ENCODE results near the gene TMED6.

TMED6 gene

DNA sequence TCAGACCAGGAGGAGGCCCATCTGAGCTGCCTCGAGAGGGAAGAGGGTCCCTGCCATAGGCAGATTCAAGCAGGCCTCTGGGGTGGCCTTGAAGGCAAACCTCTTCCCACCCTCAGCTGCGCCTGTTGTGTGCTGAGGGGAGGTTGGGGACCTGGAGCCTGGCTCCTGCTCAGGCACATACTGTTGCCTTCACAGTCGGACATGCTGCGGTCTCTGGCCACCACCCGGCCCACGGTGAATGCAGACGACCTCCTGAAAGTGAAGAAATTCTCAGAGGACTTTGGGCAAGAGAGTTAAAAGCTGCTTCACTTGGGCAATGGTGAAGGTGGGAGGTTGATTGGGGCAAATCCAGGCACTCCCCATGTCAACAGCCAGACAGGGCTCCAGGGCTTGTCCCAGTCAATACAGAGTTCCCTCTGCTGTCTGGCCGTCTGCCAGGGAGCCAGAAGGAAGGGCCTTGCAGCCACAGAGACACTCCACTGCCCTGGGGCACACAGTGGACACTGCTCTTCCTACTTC, 27.5 kb downstream of the TMED6 start:
- DNase-seq: peak in 24 of 51 donors; percentile 4 to 59 (median 26)

DNA sequence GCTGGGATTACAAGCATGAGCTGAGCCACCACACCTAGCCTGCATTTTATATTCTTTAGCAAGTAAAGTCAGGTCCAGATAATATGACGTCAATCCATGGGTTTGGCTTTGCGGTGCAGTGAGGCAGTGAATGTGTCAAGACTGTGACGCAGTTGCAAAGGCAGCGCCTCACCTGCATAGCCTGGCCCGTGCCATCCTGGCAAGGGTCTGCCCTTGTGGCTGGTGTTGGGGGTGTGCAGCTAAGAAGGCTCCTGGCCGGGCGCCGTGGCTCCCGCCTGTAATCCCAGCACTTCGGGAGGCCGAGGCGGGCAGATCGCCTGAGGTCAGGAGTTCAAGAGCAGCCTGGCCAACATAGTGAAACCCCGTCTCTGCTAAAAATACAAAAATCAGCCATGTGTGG, 28.2 kb downstream of the TMED6 start:
- DNase-seq: no peak

DNA sequence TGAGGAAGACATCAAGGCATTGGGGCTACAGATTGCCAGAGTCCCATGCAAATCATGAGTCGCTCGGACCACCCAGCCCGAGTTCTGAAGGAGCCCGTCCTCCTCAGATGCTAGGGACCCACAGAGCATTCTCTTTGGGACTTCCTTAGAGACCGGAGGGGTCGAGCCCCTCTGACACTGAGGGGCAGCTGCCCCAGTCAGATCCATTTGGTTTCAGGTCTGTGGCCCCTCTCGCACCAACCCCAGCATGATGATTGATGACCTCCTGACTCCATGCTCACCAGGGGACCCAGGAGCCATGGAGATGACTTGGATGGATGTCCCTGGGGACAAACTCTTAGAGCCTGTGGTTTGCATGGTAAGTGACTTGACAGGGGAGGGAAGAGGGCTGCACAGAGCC, 29.2 kb downstream of the TMED6 start:
- DNase-seq: no peak

DNA sequence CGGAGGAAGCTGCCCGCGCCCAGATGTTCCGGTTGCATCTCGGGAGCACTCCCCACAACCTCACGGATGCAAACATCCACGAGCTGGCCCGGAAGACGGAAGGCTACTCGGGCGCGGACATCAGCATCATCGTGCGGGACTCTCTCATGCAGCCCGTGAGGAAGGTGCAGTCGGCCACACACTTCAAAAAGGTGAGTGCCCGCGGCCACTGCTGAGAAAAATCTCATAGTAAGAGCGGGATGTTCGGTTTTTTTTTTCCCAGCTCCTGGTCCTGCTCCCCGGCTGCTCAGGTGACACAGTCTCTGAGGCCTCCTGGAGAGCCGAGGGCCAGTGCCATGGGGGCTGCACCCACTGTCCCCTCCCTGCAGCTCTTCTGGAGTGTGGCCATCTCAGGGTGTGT, 30.5 kb downstream of the TMED6 start:
- DNase-seq: no peak

- DNase-seq: no peak
These were observed 30.9 kb downstream of the TMED6 start for GRCh38 chr16:69320740-69321073.

- no peak for DNase-seq
These were observed 31.5 kb downstream of the TMED6 start for GRCh38 chr16:69319826-69320739.

- DNase-seq: no peak
These were observed 32.2 kb downstream of the TMED6 start for GRCh38 chr16:69319381-69319780.

DNA sequence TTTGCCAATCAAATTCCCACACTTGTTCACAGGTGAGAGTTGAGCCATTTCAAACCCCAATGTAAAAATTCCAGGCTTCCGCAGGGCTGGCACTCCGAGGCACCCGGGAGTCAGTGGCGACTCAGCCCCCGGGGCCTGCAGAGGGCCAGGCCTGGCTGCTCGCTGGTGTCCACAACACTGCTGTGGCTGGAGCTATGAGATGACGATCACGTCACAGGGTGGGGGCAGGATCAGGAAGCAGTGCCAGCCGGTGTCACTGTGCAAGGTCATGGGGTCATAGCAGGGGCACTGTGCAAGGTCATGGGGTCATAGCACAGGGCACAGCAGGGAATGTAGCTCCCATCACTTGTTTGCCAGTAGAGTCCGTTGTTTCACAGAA, 32.7 kb downstream of the TMED6 start:
- no peak for DNase-seq

GRCh38 chr16:69318177-69318910, 33.2 kb downstream of the TMED6 start:
- no peak for DNase-seq

- DNase-seq: no peak
These were observed 35.0 kb downstream of the TMED6 start for GRCh38 chr16:69316595-69317034.

DNA sequence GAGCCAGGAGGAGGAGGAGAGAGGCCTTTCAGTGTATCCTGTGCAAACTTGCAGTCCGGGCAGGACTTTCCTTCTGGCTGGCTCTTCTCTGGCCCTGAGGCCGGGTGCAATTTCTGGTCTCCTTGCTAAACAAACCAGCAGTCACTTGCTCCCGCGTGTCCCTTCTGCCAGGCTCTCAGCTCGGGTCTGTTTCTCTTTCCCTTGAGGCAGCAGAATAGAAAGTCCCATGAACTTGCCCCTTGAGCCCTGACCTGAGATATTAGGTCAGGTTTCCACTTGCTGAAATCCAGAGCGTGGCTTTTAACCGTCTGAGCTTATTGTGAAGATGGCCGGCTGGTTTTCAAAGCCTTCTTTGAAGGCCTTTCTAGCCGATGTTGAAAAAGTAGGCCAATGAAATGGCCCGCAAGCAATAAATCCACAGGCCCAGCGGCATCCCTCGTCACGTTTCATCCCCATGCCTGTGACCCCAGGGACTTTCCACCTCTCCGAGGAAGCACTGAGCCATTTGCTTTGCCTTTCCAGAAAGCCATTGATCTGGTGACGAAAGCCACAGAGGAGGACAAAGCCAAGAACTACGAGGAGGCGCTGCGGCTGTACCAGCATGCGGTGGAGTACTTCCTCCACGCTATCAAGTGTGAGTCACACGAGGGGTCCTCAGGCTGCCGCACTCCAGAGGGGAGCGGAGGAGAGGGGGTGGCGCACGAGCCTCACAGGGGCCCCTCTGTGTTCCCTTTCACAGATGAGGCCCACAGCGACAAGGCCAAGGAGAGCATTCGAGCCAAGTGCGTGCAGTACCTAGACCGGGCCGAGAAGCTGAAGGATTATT, 35.9 kb downstream of the TMED6 start:
- no peak for DNase-seq

DNA sequence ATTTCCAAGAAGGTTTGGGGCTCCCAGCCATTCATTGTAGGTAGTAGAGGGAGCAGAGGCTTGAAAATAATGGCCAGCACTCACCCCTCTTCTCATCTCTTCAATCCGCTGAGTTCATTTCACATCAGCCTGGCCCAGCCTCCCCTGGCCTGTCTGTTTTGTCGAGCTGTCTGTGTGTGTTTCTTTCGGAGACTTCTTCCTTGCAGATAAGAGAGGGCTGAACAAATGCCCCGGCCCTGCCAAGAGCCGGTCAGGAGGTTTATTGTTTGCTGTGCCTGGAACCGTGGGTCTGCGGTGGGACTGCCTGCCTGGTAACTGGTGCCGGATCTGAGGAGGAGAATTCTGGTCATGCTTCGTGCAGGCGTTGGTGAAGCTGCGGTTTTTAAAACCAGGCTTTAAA, 37.1 kb downstream of the TMED6 start:
- DNase-seq: peak in 1 of 51 donors; percentile 28

DNA sequence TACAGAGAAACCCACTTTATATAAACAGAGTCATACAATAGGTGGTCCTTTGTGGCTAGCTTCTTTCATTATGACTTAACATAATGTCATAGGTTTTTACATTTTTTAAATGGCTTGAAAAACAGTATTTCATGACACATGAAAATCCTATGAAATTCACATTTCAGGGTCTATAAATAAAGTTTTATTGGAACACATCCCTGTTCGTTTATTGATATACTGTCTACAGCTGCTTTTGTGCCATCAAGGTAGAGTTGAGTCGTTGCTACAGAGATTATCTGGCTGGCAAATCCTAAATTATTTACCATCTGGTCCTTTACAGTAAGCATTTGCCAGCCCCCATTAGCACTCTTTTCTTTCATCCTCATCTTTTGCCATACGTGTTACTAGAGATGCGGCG, 38.1 kb downstream of the TMED6 start:
- DNase-seq: no peak

GRCh38 chr16:69311533-69312387, 39.8 kb downstream of the TMED6 start:
- DNase-seq: peak in 3 of 51 donors; percentile 40 to 46 (median 41)

DNA sequence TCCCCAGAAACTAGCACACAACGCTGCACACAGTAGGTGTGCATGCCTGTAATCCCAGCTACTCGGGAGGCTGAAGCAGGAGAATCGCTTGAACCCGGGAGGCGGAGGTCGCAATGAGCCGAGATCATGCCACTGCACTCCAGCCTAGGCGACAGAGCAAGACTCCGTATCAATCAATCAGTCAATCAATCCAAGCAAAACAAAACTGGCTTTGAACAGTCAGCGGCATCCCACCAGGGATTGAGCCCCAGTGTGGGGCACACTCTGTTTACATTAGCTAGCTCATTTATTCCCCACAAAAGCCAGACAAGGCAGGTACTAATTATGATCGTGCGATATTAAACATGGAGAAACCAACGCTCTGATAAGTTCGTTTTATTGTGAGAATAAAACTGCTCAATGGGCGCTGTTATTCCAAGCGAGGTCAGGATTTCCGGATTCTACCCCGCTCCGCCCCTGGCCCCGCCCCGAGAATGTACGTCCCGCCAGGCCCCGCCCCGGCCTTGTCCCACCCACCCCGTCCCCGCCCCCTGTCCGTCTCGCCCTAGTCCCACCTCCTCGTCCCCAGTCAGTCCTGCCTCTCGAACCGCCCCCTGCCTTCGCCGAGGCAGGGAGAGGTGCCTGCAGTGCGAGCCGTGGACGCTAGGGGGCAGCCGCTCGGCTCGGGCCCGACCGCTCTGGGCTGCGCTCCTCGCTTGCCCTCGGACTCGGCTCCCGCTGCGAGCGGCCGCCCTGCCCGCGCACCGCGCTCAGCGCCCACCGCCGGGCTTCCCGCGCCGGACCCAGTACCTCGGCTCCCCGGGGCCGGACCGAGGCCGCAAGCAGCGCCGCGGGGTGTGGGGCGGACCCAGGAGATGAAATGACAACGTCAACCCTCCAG, 40.7 kb downstream of the TMED6 start, which contains the start of gene VPS4A:
TSS of gene VPS4A (plus strand) at position 698 of the 880 bp plus-strand sequence. CDS start at position 860, 162 bp downstream.
- peak; percentile 60 to 98 (median 95) for DNase-seq

- DNase-seq: peak in 38 of 51 donors; percentile 7 to 83 (median 54)
These were observed 42.3 kb downstream of the TMED6 start for GRCh38 chr16:69309316-69309715.

DNA sequence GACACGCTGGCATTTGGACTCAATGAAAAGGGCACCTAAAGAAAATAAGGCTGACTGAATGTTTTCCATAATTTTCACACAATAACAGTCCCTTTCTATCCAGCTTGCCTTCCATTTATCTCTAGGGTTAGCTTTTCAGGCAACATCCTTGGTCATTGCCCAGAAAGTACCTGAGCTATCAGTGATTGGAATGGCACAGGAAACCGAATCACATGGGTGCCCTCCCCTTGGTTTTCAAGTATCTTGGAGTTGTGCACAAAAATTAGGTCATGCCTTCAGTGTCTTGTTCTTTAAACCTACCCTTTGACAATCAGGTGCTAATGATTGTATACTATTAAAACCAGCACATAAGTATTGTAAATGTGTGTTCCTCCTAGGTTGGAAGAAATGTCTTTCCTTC, 43.7 kb downstream of the TMED6 start:
- no peak for DNase-seq

DNA sequence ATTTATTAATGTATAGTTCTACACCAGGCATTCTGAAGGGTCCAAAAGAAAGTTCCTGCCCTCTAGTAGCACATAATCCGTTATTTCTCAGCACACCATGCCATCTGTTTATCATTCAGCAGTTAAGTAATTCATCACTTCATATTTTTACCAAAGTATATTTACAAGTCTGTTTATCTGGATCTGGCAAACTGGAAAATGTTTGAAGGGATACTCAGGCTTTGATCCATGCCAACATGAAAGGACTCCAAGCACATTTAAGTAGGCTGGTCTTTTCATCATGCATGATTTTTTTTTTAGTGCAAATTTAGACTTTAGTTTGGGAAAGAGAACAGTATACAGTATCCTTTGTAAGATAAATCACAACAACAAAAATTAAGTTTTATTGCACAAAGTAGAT, 44.5 kb downstream of the TMED6 start:
- DNase-seq: no peak

DNA sequence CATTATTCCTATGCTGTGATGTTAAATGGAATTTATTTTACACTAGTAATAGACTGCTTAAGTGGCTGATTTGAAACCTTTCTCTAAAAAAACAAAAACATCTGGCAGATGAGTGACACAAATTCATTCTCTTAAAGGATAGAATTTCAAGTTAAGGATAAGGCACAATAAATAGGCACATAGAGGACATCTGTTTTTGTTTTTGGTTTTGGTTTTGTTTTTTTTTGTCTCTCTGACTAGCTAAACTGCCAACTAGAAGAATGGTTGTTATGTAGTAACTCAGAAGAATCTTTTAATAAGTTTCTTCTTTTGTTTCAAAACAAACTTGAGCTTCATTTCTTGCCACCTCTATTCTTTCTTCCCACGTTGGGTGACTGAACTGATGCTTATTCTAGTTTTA, 45.6 kb downstream of the TMED6 start:
- no peak for DNase-seq
